Loucy (cell line): ENCODE measurements around the gene SNAPC4.
"Not testable (repeated sequence)": the region's sequence is repeated elsewhere in the genome, so short reads cannot be mapped to it uniquely, and the experiment has no call there.

Source experiments
- H2AFZ ChIP-seq: fragments of 200-600 bp; sonication (generic); 2 replicates; pipeline ENCODE4 v1.6.0; 2016; ENCODE audit warnings: antibody characterized with exemption, mild to moderate bottlenecking, low read length, moderate library complexity
- H3F3A ChIP-seq: fragments of 200-600 bp; 2 replicates; pipeline ENCODE4 v1.6.0; 2016; ENCODE audit warnings: antibody characterized with exemption, low read depth, mild to moderate bottlenecking
- H3K27me3 ChIP-seq: fragments of 200-600 bp; sonication (generic); 2 replicates; pipeline ENCODE4 v1.6.1; 2014; ENCODE audit warnings: low read length, mild to moderate bottlenecking; ENCODE audit not compliant: insufficient read depth, poor library complexity, severe bottlenecking
- H3K36me3 ChIP-seq: fragments of 200-600 bp; sonication (generic); 2 replicates; pipeline ENCODE4 v1.6.1; 2016; ENCODE audit warnings: low read length; ENCODE audit not compliant: insufficient read depth
- H3K4me1 ChIP-seq: fragments of 200-600 bp; sonication (generic); 2 replicates; pipeline ENCODE4 v1.5.1; 2014; ENCODE audit warnings: low read length, mild to moderate bottlenecking; ENCODE audit not compliant: insufficient read depth, poor library complexity, severe bottlenecking
- H3K4me2 ChIP-seq: fragments of 200-600 bp; sonication (generic); 2 replicates; pipeline ENCODE4 v1.6.0; 2014; ENCODE audit warnings: antibody characterized with exemption, low read length, low read depth, mild to moderate bottlenecking; ENCODE audit not compliant: poor library complexity, severe bottlenecking
- H3K4me3 ChIP-seq: fragments of 200-600 bp; sonication (generic); 2 replicates; pipeline ENCODE4 v1.5.1; 2014; ENCODE audit warnings: low read length, mild to moderate bottlenecking, mixed read lengths; ENCODE audit not compliant: poor library complexity, severe bottlenecking
- H3K79me2 ChIP-seq: fragments of 200-600 bp; sonication (generic); 2 replicates; pipeline ENCODE4 v1.6.1; 2014; ENCODE audit warnings: low read length; ENCODE audit not compliant: insufficient read depth
- H3K9ac ChIP-seq: fragments of 200-600 bp; sonication (generic); 2 replicates; pipeline ENCODE4 v1.6.0; 2014; ENCODE audit warnings: mild to moderate bottlenecking, low read depth, low read length, moderate library complexity; ENCODE audit not compliant: poor library complexity, severe bottlenecking
- H3K9me2 ChIP-seq: fragments of 200-600 bp; sonication (generic); replicated peaks from 2 replicates; pipeline ENCODE4 v1.6.1; 2016; ENCODE audit warnings: low read depth, low read length, mixed read lengths
- H3K9me3 ChIP-seq: fragments of 200-600 bp; sonication (generic); 2 replicates; pipeline ENCODE4 v1.6.1; 2014; ENCODE audit warnings: mild to moderate bottlenecking, antibody characterized with exemption, low read length, low read depth; ENCODE audit not compliant: insufficient read depth
- H4K20me1 ChIP-seq: fragments of 200-600 bp; sonication (generic); 2 replicates; pipeline ENCODE4 v1.6.0; 2014; ENCODE audit warnings: antibody characterized with exemption, low read length, mild to moderate bottlenecking; ENCODE audit not compliant: insufficient read depth, poor library complexity, severe bottlenecking
- CTCF ChIP-seq: fragments of 200-600 bp; sonication (generic); conservative IDR thresholded peaks from 2 replicates; pipeline ENCODE4 v1.5.1; 2014; ENCODE audit warnings: mild to moderate bottlenecking, antibody characterized with exemption, low read length
- EZH2phosphoT487 ChIP-seq: fragments of 200-600 bp; IDR thresholded peaks from 2 replicates; pipeline ENCODE4 v1.6.1; 2018; ENCODE audit warnings: antibody characterized with exemption, mild to moderate bottlenecking, moderate library complexity, borderline replicate concordance

The SNAPC4 gene

GRCh38 chr9:136353088-136353487 is 46.9 kb downstream of the SNAPC4 start:
- no peaks in the 10 kb centered on the region for H3F3A ChIP-seq
- H3K27me3 ChIP-seq, result no peaks in the 10 kb centered on the region
- no peaks in the 10 kb centered on the region for H3K36me3 ChIP-seq
- TF ChIP-seq EZH2phosphoT487, result no peak
- TF ChIP-seq CTCF, result no peak
- no peaks in the 10 kb centered on the region for H4K20me1 ChIP-seq
- H3K4me1 ChIP-seq, result no peaks in the 10 kb centered on the region
- H3K9me3 ChIP-seq, result no peaks in the 10 kb centered on the region
- no peak overlapping the region for H2AFZ ChIP-seq
- H3K4me3 ChIP-seq, result no peak overlapping the region
- H3K9ac ChIP-seq, result no peak overlapping the region
- no peaks in the 10 kb centered on the region for H3K9me2 ChIP-seq
- no peak overlapping the region for H3K4me2 ChIP-seq
- H3K79me2 ChIP-seq, result no peaks in the 10 kb centered on the region

GRCh38 chr9:136352682-136353081 is 47.3 kb downstream of the SNAPC4 start:
- H3K36me3 ChIP-seq, result no peaks in the 10 kb centered on the region
- H3K4me1 ChIP-seq, result no peaks in the 10 kb centered on the region
- H3K27me3 ChIP-seq, result no peaks in the 10 kb centered on the region
- H4K20me1 ChIP-seq, result no peaks in the 10 kb centered on the region
- no peaks in the 10 kb centered on the region for H3K9me3 ChIP-seq
- H3K79me2 ChIP-seq, result no peaks in the 10 kb centered on the region
- H3K4me3 ChIP-seq, result no peak overlapping the region
- TF ChIP-seq EZH2phosphoT487, result no peak
- TF ChIP-seq CTCF, result no peak
- H3K9ac ChIP-seq, result no peak overlapping the region
- no peak overlapping the region for H2AFZ ChIP-seq
- H3F3A ChIP-seq, result no peaks in the 10 kb centered on the region
- no peak overlapping the region for H3K4me2 ChIP-seq
- no peaks in the 10 kb centered on the region for H3K9me2 ChIP-seq

GRCh38 chr9:136351868-136352267 is 48.1 kb downstream of the SNAPC4 start:
- H3K4me3 ChIP-seq, H3K79me2 ChIP-seq, H3K9ac ChIP-seq, H3K4me1 ChIP-seq, H3K4me2 ChIP-seq, H3K27me3 ChIP-seq, H3K9me3 ChIP-seq, H3K36me3 ChIP-seq, H2AFZ ChIP-seq, H3F3A ChIP-seq, H3K9me2 ChIP-seq, H4K20me1 ChIP-seq: not testable (repeated sequence)

- H3K27me3 ChIP-seq, result no peaks in the 10 kb centered on the region
- H4K20me1 ChIP-seq, result no peaks in the 10 kb centered on the region
- H3F3A ChIP-seq, result no peaks in the 10 kb centered on the region
- H3K4me1 ChIP-seq, result no peaks in the 10 kb centered on the region
- no peak overlapping the region for H3K9ac ChIP-seq
- no peak overlapping the region for H3K4me3 ChIP-seq
- no peaks in the 10 kb centered on the region for H3K36me3 ChIP-seq
- H3K9me2 ChIP-seq, result no peaks in the 10 kb centered on the region
- no peak overlapping the region for H3K4me2 ChIP-seq
- no peaks in the 10 kb centered on the region for H3K9me3 ChIP-seq
- H2AFZ ChIP-seq, result no peak overlapping the region
- no peak for TF ChIP-seq CTCF
- TF ChIP-seq EZH2phosphoT487, result no peak
- no peaks in the 10 kb centered on the region for H3K79me2 ChIP-seq
These were observed 48.6 kb downstream of the SNAPC4 start for GRCh38 chr9:136351252-136351800.
